HG03442 (cell line): Measurements from ENCODE around the gene NGB.

ENCODE experiments used
- ATAC-seq: cut with Tn5 transposase; IDR thresholded peaks from one replicate; pipeline ENCODE4 v1.9.1; 2021; ENCODE audit warnings: mild to moderate bottlenecking, moderate library complexity; ENCODE audit not compliant: unreplicated experiment

The NGB gene

DNA sequence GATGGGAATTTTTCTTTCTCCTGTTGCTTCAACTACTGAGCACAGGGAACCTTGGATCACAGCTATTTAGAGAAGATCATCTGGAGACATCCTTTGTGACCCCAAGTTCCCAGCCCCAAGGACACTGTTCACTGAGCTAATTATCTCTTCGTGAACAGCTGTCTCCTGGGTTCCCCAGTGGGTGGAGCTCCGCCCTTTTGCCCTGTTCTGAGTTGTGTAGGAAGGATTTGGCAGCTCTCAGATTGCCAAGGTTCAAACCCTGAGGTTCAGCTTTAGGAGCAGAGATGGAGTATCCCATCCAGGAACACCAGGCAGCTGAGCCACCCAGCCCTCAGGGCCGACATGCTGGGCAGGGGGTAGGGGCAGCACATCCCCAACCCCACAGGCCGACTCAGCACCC, 32.0 kb downstream of the NGB start:
- ATAC-seq: no peak

DNA sequence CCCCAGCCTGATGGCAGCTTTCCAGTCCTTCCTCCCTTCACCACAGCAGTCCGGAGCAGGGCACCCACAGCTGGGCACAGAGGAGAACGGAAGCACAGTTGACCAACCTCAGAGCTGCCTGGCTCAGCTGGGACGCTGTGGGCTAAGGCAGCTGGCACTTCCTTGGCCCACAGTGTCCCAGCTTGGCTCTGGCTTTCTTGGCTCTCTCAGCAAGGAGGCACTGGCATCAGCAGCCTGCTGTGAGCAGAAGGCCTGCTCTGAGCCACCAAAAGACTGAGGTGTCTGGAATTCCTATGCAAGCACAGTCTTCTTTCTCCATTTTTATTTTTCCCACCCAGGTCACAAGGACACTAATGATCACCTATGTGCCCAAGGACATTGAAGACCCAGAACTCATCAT, 32.6 kb downstream of the NGB start:
- no peak for ATAC-seq

DNA sequence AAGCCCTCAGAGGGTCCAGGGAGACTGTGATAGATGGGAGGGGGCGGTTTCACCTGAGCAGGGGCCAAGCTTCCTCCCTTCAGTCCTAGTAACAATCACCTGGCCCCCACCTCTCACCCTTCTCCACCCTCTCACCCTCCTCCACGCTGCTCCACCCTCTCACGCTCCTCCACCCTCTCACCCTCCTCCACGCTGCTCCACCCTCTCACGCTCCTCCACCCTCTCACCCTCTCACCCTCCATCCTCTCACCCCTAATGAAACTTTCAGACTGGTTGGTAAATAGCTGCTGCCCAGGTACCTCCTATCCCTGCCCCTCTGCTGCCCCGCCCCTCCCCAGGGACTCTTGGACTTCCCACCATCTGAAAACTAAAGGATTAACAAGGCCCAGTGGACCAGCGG, 34.2 kb downstream of the NGB start:
- ATAC-seq: no peak

DNA sequence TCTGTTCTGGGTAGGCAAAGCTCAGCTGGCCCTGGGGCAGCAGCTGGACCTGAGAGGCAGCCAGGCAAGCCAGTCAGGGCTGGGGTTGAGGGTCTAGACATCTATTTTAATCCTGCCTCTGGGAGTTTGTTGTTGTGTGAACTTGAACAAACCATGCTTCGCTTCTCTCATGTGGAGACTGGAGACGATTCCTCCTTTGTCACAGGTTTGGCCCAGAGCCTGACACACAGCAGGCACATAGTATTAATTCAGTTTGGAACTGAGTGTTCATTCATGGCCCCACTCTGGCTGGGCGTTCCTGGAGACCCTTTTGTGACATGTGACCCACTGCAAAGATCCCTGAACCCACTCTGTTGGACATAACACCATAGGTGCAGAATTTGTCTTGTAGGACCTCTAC, 39.3 kb downstream of the NGB start:
- ATAC-seq: no peak

DNA sequence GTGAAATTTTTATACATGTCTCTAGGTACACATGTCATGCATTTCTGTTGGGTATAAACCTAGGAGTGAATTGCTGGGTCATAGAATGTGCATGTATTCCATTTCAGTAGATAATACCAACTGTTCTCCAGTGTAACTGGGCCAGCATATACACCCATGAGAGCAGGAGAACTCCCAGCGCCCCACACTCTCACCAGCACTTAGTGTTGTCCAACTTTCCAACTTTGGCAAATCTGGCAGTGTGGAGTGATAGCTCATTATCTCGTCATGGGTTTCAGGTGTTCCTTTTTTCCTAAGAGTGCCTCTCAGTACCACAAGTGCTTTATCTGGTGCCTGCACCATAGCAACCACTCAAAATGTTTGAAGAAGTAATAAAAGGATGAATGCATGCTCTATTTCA, 40.1 kb downstream of the NGB start:
- no peak for ATAC-seq

DNA sequence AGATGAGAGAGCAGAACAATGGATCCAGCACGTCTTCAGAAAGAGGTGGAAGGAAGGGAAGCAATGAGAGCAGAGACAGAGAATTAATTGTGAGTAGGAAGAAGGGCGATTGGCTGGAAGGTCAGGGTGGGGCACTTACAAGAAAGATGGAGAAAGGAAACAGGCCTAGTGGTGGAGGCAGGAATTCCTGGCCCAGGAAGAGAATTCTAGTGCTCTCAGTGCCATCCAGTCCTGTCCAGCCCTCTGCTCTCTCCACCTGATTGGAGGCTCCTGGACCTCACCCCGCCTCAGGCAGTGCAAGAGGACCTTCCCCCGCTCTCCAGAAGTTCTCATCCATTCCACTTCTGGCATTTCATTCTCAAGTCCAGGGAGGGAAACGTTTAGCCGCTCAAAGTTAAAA, 43.0 kb downstream of the NGB start:
- ATAC-seq: no peak

DNA sequence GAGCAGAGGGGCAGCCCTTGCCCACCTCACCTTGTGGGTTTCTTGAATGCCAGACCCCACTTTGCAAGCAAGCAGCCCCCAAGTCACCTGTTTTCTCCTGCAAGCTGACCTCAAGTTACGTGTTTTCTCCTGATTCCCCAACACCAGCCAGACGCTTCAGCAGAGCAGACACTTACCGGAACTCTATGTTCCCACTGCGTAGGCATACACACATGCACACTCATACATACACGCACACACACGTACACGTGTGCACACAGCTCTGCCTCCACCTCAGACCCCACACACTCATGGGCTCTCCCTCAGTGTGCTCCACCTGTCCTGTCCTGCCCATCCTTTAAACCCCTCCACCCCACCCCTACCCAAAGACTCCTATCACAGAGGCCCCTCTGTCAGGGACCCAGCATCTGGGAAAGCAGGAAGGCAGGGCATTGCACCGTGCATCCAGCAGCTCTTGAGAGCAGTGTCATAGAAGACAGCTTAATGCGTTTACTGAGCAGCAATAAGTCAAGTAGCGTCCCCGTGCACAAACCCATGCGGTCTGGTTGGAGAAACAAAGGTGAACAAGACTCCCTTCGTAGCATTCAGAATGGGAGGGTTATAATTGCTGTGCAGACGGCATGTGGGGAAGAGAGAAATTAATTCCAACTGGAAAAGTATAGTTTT, 45.0 kb downstream of the NGB start:
- no peak for ATAC-seq

DNA sequence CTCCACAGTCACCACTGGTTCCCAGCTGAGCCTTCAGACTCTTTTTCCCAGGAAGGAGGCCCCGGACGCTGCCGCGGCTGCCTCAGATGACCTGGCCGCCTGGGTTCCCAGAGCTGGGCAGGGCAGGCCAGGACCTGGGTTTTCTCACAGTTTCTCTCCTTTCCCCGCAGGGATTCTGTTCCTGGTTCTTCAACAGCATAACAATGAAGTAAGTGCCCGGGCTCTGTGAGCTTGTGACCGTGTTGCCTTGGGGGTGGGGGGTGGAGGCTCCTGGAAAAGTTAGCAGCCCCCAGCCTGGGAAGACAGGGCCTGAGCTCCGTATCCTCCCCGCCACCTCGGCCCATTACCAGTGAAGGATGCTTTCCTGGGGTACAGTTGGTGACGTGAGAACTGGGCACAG, 45.8 kb downstream of the NGB start:
- no peak for ATAC-seq

DNA sequence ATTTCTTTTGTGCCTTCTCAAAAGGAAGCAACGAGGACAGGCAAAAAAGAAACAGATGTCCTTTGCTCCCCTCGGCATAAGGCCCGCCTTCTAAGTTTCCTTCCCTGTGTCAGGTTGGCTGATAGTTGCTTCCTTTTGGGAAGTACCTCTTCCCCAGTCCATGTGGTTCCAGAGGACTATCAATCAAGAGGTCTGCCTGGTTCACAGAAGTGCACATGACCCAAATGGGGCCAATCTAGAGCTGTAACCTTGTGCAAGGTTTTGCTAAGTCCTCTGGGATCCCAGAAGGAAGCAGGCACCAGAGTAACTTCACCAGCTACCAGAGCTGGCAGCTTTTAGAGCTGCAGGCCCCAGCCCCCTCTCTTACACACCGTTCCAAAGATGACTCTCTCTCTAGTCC, 46.8 kb downstream of the NGB start:
- ATAC-seq: no peak

DNA sequence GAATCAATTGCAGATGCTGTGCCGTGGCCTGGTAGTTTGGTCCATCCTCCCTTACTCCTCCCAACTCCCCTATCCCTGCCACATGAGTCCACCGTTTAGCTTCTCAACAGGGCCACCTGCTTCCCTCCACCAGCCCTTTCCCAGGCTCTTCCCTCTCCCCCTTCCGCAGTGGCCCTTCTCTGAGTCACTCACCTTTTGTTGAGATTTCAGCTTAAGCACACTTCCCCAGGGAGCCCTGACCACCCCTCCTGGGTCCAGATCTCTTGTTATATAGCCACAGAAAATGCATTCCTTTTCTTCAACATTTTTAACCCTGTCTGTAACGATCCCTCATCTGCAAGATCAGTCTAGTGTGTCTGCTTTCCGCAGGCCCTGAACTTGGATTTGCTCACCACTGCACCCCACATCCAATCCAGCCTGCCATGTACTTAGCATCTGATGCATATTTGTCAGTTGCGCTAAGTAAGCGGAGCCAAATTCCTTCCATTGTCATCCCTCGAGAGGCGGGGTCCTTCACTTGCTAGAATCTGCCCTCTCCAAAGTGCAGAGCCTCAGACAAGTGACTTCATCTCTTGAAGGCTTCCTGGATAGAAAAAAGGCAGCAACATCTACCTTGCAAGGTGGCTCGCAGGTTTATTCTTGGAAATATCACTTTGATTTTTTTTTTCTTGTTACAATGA, 48.3 kb downstream of the NGB start:
- ATAC-seq: no peak

DNA sequence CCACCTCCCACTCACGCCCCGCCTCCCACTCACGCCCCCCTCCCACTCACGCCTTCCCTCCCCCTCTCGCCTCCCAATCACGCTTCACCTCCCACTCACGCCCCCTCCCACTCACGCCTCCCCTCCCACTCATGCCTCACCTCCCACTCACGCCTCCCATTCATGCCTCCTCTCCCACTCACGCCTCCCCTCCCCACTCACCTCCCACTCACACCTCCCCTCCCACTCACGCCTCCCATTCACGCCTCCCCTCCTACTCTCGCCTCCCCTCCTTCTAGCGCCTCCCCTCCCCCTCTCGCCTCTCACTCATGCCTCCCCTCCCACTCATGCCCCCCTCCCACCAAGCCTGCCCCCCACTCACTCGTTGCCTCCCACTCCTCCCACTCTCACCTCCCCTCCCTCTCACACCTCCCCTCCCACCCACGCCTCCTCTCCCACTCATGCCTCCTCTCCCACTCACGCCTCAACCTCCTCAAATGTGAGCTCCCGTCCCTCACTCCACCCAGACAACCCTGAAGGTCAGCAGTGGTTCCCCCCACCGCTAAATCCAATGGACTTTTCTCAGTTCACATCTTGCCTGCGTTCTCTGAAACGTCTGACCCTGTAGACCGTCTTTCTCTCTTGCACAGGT, 49.6 kb downstream of the NGB start:
- no peak for ATAC-seq

DNA sequence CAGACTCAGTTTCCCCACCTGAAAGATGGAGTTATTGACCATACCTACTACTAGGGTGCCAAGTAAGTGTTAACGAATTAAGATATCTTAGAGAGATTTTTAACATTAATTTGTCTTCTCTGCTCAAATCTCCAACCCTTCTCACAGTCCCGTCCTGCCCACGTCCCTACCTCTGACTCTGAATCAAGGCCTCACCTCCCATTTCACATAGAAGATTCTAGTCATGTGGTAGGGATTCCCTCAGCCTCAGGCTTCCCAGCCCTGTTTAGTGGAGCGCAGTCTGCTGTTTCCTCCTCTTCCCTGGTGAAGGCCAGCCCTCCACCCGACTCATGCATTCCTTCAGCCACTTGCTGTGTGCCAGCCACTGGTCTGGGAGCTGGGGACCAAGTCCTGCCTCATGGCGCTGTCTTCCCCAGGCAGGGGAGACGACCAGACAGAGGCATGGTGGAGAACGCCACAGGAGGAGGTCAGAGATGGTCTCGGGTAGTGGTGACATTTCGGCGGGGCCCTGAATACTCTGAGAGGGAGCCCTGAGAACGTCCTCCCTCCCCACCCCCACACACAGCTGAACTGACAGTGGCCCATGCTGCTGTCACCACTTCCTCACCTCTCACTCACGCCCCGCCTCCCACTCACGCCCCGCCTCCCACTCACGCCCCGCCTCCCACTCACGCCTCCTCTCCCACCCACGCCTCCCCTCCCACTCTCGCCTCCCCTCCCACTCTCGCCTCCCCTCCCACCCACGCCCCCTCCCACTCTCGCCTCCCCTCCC, 50.6 kb downstream of the NGB start:
- ATAC-seq: no peak

DNA sequence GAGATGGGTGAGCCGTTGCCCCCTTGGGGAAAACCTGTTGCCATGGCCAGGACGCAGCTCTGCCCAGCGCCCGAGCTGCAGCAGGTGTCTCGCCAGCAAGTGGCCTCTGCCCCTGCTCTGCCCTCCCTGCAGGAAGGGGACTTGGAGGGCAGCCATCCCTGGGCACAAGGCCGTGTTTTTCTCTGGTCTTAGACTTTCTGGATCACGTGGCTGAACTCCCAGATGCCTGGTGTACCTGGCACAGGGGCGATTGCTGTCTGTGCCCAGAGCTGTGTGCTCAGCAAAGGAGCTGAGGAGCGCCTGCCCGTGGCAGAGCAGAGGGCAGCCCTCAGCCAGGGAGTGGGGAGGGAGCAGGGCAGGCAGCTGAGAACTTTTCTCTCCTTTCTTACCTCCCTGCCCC, 51.4 kb downstream of the NGB start:
- no peak for ATAC-seq

DNA sequence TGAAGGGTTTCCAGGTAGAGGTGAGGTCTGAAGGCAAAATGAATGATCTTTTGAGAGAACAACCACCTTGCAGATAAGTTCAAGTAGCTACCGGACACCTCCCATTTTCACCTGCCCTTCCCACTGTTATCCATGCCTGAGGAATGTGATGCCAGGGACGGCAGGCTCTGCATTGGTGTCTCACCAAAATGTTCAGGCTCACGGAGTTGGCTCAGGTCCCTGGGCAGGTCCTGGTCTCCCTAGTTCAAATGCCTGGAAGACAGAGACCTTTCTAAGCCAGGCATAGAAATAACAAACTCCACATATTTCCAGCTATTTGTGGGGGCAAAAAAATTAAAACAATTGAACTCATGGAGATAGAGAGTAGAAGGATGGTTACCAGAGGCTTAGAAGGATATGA, 53.5 kb downstream of the NGB start:
- ATAC-seq: no peak
